Neural progenitor cell (in vitro differentiated cells): Measurements from ENCODE around the gene LRBA. TPM values are rescaled to one million over a fixed set of nuclear protein-coding genes. Genes with fewer than 3 reads are reported as not detected.
"Not testable (repeated sequence)": the region's sequence is repeated elsewhere in the genome, so short reads cannot be mapped to it uniquely, and the experiment has no call there.

Experiments
- DNase-seq: peaks from one replicate; pipeline ENCODE4 v3.0.0-alpha.2; 2016; ENCODE audit warnings: low spot score
- H2AFZ ChIP-seq: fragments of 200-600 bp; sonication (generic); replicated peaks from 2 replicates; pipeline ENCODE4 v1.6.1; 2016; ENCODE audit warnings: antibody characterized with exemption
- H3F3A ChIP-seq: fragments of 200-600 bp; sonication (generic); 2 replicates; pipeline ENCODE4 v1.6.1; 2016; ENCODE audit warnings: antibody characterized with exemption, low read depth
- H3K27ac ChIP-seq: fragments of 200-600 bp; sonication (generic); 2 replicates; pipeline ENCODE4 v1.5.1; 2016; ENCODE audit warnings: mild to moderate bottlenecking
- H3K27me3 ChIP-seq: fragments of 200-600 bp; sonication (generic); 2 replicates; pipeline ENCODE4 v1.6.1; 2016; ENCODE audit warnings: mild to moderate bottlenecking, moderate library complexity
- H3K36me3 ChIP-seq: fragments of 200-600 bp; sonication (generic); 2 replicates; pipeline ENCODE4 v1.5.1; 2016
- H3K4me1 ChIP-seq: fragments of 200-600 bp; sonication (generic); 2 replicates; pipeline ENCODE4 v1.6.1; 2016; ENCODE audit warnings: mixed run types
- H3K4me2 ChIP-seq: fragments of 200-600 bp; sonication (generic); 2 replicates; pipeline ENCODE4 v1.6.1; 2016
- H3K4me3 ChIP-seq: fragments of 200-600 bp; sonication (generic); 2 replicates; pipeline ENCODE4 v1.5.1; 2016
- H3K79me2 ChIP-seq: fragments of 200-600 bp; sonication (generic); 2 replicates; pipeline ENCODE4 v1.6.1; 2016; ENCODE audit warnings: low read depth
- H3K9ac ChIP-seq: fragments of 200-600 bp; sonication (generic); 2 replicates; pipeline ENCODE4 v1.6.1; 2016
- H3K9me3 ChIP-seq: fragments of 200-600 bp; sonication (generic); 2 replicates; pipeline ENCODE4 v1.5.1; 2016; ENCODE audit warnings: low read depth
- H4K20me1 ChIP-seq: fragments of 200-600 bp; sonication (generic); 2 replicates; pipeline ENCODE4 v1.6.1; 2016; ENCODE audit warnings: low read depth
- H3K27ac Mint-ChIP-seq: 3 replicates; pipeline ENCODE4 v1.8.0; 2021; ENCODE audit warnings: mixed read lengths
- H3K27me3 Mint-ChIP-seq: 2 replicates; pipeline ENCODE4 v1.8.0; 2022; ENCODE audit warnings: low read depth, mild to moderate bottlenecking, inconsistent platforms, moderate library complexity, mixed read lengths; ENCODE audit not compliant: insufficient read depth
- H3K36me3 Mint-ChIP-seq: 3 replicates; pipeline ENCODE4 v1.8.0; 2021; ENCODE audit warnings: mixed read lengths
- H3K4me1 Mint-ChIP-seq: 3 replicates; pipeline ENCODE4 v1.8.0; 2021; ENCODE audit warnings: mixed read lengths
- H3K4me3 Mint-ChIP-seq: 3 replicates; pipeline ENCODE4 v1.8.0; 2021; ENCODE audit warnings: mild to moderate bottlenecking, moderate library complexity, mixed read lengths
- H3K9me3 Mint-ChIP-seq: 3 replicates; pipeline ENCODE4 v1.8.0; 2020; ENCODE audit warnings: mixed read lengths
- EZH2 ChIP-seq: fragments of 200-600 bp; sonication (generic); IDR thresholded peaks from 2 replicates; pipeline ENCODE4 v1.6.1; 2017; ENCODE audit warnings: antibody characterized with exemption, mild to moderate bottlenecking, moderate library complexity
- EZH2phosphoT487 ChIP-seq: fragments of 200-600 bp; sonication (generic); IDR thresholded peaks from 2 replicates; pipeline ENCODE4 v1.6.1; 2017; ENCODE audit warnings: antibody characterized with exemption
- total RNA-seq: library from RNA; depleted of rRNA; stranded (reverse); fragments of >200 nt; gene quantifications from 2 replicates; pipeline ENCODE4 v1.2.3, GENCODE V29; 2015; ENCODE audit warnings: low replicate concordance
- TF ChIP-seq, protein P1 (sequence below): fragments of 200-600 bp; sonication (generic); IDR thresholded peaks from 2 replicates; pipeline ENCODE4 v1.5.1; 2017; ENCODE audit warnings: antibody characterized with exemption, mild to moderate bottlenecking

Gene LRBA
- total RNA-seq, 1 donor from 2014 or later, result 111 TPM

DNA sequence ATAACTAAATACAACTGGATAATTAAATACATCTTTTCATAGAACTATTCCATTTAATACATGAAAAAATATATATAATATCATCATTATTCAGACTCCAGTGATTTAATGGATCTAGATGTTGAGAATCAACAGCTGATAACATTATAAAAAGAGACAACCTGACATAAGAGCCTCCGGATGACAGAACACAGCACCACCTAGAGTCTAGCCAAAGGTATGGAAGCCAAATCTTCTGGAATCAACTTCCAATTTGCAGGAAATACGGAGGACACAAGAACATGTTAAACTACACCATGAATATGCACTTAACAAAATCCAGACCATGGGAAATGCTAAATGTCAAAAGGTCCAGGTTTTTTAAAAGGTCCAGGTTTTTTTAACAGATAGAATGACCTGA, 55.0 kb downstream of the LRBA start:
- Mint-ChIP-seq H3K4me1 (no peaks in the 10 kb centered on the region), H3K4me3 (no peak overlapping the region), H3K27me3 (peaks cover 2% of the 10 kb centered on the region), H3K36me3 (peaks cover 22% of the 10 kb centered on the region), H3K9me3 (peaks cover 42% of the 10 kb centered on the region), H3K27ac (no peak overlapping the region)
- TF ChIP-seq, protein P1, sequence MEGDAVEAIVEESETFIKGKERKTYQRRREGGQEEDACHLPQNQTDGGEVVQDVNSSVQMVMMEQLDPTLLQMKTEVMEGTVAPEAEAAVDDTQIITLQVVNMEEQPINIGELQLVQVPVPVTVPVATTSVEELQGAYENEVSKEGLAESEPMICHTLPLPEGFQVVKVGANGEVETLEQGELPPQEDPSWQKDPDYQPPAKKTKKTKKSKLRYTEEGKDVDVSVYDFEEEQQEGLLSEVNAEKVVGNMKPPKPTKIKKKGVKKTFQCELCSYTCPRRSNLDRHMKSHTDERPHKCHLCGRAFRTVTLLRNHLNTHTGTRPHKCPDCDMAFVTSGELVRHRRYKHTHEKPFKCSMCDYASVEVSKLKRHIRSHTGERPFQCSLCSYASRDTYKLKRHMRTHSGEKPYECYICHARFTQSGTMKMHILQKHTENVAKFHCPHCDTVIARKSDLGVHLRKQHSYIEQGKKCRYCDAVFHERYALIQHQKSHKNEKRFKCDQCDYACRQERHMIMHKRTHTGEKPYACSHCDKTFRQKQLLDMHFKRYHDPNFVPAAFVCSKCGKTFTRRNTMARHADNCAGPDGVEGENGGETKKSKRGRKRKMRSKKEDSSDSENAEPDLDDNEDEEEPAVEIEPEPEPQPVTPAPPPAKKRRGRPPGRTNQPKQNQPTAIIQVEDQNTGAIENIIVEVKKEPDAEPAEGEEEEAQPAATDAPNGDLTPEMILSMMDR, result peak; percentile 42
- TF ChIP-seq EZH2, result no peak
- TF ChIP-seq EZH2phosphoT487, result no peak
- DNase-seq, result peak; percentile 19
- H3K4me2 ChIP-seq, result no peak overlapping the region
- peaks cover 7% of the 10 kb centered on the region for H3K36me3 ChIP-seq
- H3K4me1 ChIP-seq, result peaks cover 5% of the 10 kb centered on the region
- H3F3A ChIP-seq, result no peaks in the 10 kb centered on the region
- H2AFZ ChIP-seq, result no peak overlapping the region
- H3K27me3 ChIP-seq, result no peaks in the 10 kb centered on the region
- H3K4me3 ChIP-seq, result no peak overlapping the region
- peaks cover 62% of the 10 kb centered on the region for H3K79me2 ChIP-seq
- peaks cover 31% of the 10 kb centered on the region for H3K9me3 ChIP-seq
- H4K20me1 ChIP-seq, result no peaks in the 10 kb centered on the region
- H3K27ac ChIP-seq, result no peak overlapping the region
- no peak overlapping the region for H3K9ac ChIP-seq

DNA sequence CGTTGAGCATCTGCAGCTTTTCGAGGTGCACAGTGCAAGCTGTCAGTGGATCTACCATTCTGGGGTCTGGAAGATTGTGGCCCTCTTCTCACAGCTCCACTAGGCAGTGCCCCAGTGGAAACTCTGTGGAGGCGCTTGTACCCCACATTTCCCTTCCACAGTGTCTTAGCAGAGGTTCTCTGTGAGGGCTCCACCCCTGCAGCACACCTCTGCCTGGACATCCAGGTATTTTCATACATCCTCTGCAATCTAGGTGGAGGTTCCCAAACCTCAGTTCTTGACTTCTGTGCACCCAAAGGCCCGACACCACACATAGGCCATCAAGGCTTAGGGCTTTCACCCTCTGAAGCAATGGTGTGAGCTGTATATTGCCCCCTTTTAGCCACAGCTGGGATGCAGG, 57.1 kb downstream of the LRBA start:
- Mint-ChIP-seq H3K9me3 (peaks cover 43% of the 10 kb centered on the region), H3K36me3 (peaks cover 22% of the 10 kb centered on the region)
- not testable (repeated sequence) for H3K4me1 Mint-ChIP-seq, H3K4me3 Mint-ChIP-seq, DNase-seq, H3K36me3 ChIP-seq, H3K27ac Mint-ChIP-seq, H3F3A ChIP-seq, H3K27ac ChIP-seq, H3K4me3 ChIP-seq, H4K20me1 ChIP-seq, H3K9ac ChIP-seq, H3K4me1 ChIP-seq, H3K27me3 Mint-ChIP-seq, H3K4me2 ChIP-seq, H3K27me3 ChIP-seq, H2AFZ ChIP-seq
- peaks cover 31% of the 10 kb centered on the region for H3K9me3 ChIP-seq
- peaks cover 67% of the 10 kb centered on the region for H3K79me2 ChIP-seq

DNA sequence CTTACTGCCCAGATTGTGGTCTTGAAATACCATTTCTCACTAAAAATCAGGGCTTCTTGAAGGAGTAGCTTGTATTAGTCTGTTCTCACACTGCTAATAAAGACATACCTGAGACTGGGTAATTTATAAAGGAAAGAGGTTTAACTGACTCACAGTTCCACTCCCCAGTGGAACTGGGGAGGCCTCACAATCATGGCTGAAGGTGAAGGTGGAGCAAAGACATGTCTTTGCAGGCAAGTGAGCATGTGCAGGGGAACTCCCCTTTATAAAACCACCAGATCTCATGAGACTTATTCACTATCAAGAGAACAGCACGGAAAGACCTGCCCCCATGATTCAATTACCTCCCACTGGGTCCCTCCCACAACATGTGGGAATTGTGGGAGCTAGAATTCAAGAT, 58.0 kb downstream of the LRBA start:
- peaks cover 46% of the 10 kb centered on the region for H3K9me3 Mint-ChIP-seq
- not testable (repeated sequence) for H3K4me1 Mint-ChIP-seq, H3K4me1 ChIP-seq, H3K4me3 Mint-ChIP-seq, H2AFZ ChIP-seq, H3K27ac Mint-ChIP-seq, DNase-seq, H3K4me2 ChIP-seq, H3K27ac ChIP-seq, H3F3A ChIP-seq, H3K9ac ChIP-seq, H3K27me3 Mint-ChIP-seq, H3K27me3 ChIP-seq, H4K20me1 ChIP-seq, H3K4me3 ChIP-seq, H3K36me3 ChIP-seq
- Histone ChIP-seq H3K9me3 (peaks cover 31% of the 10 kb centered on the region), H3K79me2 (peaks cover 74% of the 10 kb centered on the region)
- peaks cover 22% of the 10 kb centered on the region for H3K36me3 Mint-ChIP-seq

DNA sequence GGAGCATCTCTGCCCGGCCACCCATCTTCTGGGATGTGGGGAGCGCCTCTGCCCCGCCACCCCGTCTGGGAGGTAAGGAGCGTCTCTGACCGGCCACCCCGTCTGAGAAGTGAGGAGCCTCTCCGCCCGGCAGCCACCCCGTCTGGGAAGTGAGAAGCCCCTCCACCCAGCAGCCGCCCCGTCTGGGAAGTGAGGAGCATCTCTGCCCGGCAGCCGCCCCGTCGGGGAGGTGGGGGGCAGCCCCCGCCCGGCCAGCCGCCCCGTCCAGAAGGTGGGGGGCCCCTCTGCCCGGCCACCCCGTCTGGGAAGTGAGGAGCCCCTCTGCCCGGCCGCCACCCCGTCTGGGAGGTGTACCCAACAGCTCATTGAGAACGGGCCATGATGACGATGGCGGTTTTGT, 61.2 kb downstream of the LRBA start:
- H3K4me1 Mint-ChIP-seq, H3K4me3 ChIP-seq, H3K4me1 ChIP-seq, H3K36me3 ChIP-seq, H3K27me3 Mint-ChIP-seq, H3F3A ChIP-seq, H2AFZ ChIP-seq, H3K27ac Mint-ChIP-seq, H3K4me3 Mint-ChIP-seq, H3K4me2 ChIP-seq, H3K27me3 ChIP-seq, H4K20me1 ChIP-seq, H3K9ac ChIP-seq, DNase-seq, H3K27ac ChIP-seq: not testable (repeated sequence)
- Histone ChIP-seq H3K79me2 (peaks cover 80% of the 10 kb centered on the region), H3K9me3 (peaks cover 19% of the 10 kb centered on the region)
- H3K36me3 Mint-ChIP-seq, result peaks cover 21% of the 10 kb centered on the region
- peaks cover 41% of the 10 kb centered on the region for H3K9me3 Mint-ChIP-seq

DNA sequence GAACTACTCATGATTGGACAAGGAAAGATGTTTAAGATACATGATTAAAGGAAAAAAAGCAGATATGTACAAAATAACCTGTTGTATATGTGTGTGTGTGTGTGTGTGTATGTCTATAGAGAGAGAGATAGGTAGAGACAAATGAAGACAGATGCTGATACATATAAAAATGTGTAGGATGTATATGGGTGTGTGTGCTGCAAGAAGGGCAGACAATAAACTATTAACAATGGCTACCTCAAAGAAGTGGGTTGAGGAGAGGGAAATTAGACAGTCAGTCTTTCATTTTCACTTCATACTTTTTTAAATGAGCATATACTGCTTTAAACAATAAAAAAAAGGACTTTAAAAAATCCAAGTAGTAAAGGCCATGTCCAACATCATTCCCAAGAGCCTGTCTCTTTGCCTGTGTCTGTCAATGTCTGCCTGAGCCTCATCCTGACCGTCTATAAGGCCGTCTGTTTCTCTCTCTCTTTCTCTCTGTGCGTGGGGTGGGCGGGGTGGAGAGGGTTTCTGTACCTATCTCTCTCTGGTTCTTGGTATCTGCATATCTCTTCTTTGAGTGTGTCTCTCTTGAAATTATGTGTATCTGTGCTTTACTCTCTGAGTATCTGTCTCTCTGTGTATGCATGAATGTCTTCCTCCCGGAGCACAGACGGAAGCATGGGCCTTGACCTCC, 62.8 kb downstream of the LRBA start:
- Histone ChIP-seq H2AFZ (no peak overlapping the region), H3K4me2 (no peak overlapping the region), H3K9me3 (peaks cover 15% of the 10 kb centered on the region), H4K20me1 (no peaks in the 10 kb centered on the region), H3K4me1 (no peaks in the 10 kb centered on the region), H3F3A (no peaks in the 10 kb centered on the region), H3K27ac (no peak overlapping the region), H3K79me2 (peaks cover 81% of the 10 kb centered on the region), H3K9ac (no peak overlapping the region), H3K27me3 (no peaks in the 10 kb centered on the region), H3K36me3 (peaks cover 7% of the 10 kb centered on the region), H3K4me3 (no peak overlapping the region)
- no peak overlapping the region for H3K4me3 Mint-ChIP-seq
- H3K27ac Mint-ChIP-seq, result no peak overlapping the region
- H3K36me3 Mint-ChIP-seq, result peaks cover 13% of the 10 kb centered on the region
- no peaks in the 10 kb centered on the region for H3K4me1 Mint-ChIP-seq
- DNase-seq, result no peak
- no peaks in the 10 kb centered on the region for H3K27me3 Mint-ChIP-seq
- H3K9me3 Mint-ChIP-seq, result peaks cover 26% of the 10 kb centered on the region
- no peak for TF ChIP-seq EZH2phosphoT487
- TF ChIP-seq, protein P1, result no peak
- TF ChIP-seq EZH2, result no peak
